Astrocyte of the spinal cord (primary cell): Measurements from ENCODE around the gene LSR.

ENCODE experiments used
- DNase-seq: peaks from one replicate; pipeline ENCODE4 v3.0.0; 2011; ENCODE audit warnings: low read depth, low spot score
- H3K4me3 ChIP-seq: 2 replicates; pipeline ENCODE4 v1.5.1; 2011; ENCODE audit warnings: low read depth, mild to moderate bottlenecking, low read length, moderate library complexity
- in situ Hi-C: cut with HindIII; loops from 2 replicates; pipeline ENCODE4 v1.10.0; 2017; ENCODE audit warnings: low sequenced_read_pairs
- TF ChIP-seq, protein P1 (sequence below): IDR thresholded peaks from 2 replicates; pipeline ENCODE4 v1.5.1; 2012; ENCODE audit warnings: low read depth, mild to moderate bottlenecking, low read length, inconsistent platforms

Gene LSR

DNA sequence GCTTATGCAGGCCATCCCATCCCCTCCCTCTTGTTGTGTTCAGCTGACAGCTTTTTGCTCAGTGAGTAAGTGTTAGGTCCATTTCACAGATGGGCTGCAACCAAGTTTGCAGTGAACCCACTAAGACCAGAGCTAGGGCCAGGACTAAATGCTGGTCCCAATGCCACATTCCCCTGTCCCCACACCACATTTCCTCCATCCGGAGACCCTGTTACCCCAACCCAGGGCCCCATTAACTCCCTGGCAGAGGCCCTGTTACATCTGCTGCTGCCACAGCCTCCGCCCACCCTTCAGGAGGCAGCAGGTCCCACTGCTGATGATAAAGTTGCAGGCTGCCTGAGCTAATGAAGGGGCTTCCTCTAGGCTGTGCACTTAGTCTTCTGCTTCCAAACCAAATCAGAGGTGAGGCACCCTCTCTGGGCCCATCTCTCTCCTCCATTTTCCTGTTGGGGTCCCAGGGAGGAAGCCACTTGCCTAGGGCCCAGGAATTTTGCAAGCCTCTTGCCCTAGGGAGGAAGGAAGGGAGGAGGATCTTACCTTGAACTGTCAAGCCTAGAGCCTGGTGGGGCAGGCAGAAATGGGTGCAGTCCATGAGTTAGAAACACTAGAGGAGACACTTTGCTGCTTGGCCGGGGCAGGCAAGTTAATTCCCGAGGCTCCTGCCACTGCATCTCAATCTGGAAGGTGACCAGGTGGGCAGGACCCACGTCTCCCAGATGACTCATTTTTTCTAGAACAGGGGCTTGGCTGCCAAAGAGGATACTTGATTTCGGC lies 16.5 kb downstream of the LSR start:
- TF ChIP-seq, protein P1, sequence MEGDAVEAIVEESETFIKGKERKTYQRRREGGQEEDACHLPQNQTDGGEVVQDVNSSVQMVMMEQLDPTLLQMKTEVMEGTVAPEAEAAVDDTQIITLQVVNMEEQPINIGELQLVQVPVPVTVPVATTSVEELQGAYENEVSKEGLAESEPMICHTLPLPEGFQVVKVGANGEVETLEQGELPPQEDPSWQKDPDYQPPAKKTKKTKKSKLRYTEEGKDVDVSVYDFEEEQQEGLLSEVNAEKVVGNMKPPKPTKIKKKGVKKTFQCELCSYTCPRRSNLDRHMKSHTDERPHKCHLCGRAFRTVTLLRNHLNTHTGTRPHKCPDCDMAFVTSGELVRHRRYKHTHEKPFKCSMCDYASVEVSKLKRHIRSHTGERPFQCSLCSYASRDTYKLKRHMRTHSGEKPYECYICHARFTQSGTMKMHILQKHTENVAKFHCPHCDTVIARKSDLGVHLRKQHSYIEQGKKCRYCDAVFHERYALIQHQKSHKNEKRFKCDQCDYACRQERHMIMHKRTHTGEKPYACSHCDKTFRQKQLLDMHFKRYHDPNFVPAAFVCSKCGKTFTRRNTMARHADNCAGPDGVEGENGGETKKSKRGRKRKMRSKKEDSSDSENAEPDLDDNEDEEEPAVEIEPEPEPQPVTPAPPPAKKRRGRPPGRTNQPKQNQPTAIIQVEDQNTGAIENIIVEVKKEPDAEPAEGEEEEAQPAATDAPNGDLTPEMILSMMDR, result no peak
- no peak for DNase-seq
- no peak overlapping the region for H3K4me3 ChIP-seq
- in situ Hi-C loops, result no loop called here

DNA sequence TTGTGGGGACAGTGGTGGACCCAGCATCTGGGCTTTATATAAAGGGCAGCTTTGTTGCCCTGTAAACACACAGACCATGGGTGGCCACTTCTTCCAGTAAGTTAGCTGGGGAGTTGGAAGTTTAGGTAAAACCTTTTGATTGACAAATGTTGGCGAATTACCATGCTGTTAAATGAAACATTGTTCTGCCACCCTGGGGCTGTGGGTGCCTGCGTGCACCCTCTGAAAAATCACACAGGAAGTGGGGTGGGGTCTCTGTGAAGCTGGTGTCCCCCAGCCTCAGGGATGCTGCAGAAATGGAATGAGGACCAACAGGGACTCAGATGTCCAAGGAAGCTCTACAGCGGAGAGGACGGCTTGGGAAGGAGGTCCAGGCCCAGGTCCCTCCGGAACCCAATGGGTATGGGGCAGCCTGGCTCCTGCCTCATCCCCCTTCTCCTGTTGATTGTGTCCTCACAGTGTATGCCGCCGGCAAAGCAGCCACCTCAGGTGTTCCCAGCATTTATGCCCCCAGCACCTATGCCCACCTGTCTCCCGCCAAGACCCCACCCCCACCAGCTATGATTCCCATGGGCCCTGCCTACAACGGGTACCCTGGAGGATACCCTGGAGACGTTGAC lies 17.2 kb downstream of the LSR start:
- no peak for DNase-seq
- H3K4me3 ChIP-seq, result no peak overlapping the region
- in situ Hi-C loops, result no loop called here
- TF ChIP-seq, protein P1, result no peak

DNA sequence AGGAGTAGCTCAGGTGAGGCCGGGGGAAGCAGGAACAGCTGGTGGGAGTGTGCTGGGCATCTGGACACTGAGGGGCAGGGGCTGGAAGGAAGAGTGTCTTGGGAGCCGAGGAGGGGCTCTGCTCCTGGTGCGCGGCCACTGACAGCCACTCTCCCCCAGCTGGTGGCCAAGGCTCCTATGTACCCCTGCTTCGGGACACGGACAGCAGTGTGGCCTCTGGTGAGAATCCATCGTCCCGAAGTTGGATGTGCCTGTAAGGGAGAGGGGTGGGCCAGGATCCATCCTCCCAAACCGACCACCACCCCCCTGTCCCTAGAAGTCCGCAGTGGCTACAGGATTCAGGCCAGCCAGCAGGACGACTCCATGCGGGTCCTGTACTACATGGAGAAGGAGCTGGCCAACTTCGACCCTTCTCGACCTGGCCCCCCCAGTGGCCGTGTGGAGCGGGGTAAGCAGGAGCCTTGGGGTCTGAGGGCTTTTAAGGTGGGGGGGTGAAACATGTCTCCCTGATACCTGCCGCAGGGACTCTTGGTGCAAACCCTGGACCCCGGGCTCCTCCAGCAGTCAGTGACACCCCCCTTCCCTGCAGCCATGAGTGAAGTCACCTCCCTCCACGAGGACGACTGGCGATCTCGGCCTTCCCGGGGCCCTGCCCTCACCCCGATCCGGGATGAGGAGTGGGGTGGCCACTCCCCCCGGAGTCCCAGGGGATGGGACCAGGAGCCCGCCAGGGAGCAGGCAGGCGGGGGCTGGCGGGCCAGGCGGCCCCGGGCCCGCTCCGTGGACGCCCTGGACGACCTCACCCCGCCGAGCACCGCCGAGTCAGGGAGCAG lies 17.9 kb downstream of the LSR start:
- peak overlapping the region; percentile 87 for H3K4me3 ChIP-seq
- DNase-seq, result no peak
- TF ChIP-seq, protein P1, result no peak
- in situ Hi-C loops, result no loop called here

DNA sequence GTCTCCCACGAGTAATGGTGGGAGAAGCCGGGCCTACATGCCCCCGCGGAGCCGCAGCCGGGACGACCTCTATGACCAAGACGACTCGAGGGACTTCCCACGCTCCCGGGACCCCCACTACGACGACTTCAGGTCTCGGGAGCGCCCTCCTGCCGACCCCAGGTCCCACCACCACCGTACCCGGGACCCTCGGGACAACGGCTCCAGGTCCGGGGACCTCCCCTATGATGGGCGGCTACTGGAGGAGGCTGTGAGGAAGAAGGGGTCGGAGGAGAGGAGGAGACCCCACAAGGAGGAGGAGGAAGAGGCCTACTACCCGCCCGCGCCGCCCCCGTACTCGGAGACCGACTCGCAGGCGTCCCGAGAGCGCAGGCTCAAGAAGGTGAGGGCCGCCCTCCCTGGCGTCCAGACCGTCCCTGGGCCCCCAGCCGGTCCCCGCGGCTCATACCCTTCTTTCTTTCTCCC lies 18.6 kb downstream of the LSR start:
- in situ Hi-C loops, result no loop called here
- DNase-seq, result no peak
- TF ChIP-seq, protein P1, result no peak
- peak overlapping the region; percentile 87 for H3K4me3 ChIP-seq

DNA sequence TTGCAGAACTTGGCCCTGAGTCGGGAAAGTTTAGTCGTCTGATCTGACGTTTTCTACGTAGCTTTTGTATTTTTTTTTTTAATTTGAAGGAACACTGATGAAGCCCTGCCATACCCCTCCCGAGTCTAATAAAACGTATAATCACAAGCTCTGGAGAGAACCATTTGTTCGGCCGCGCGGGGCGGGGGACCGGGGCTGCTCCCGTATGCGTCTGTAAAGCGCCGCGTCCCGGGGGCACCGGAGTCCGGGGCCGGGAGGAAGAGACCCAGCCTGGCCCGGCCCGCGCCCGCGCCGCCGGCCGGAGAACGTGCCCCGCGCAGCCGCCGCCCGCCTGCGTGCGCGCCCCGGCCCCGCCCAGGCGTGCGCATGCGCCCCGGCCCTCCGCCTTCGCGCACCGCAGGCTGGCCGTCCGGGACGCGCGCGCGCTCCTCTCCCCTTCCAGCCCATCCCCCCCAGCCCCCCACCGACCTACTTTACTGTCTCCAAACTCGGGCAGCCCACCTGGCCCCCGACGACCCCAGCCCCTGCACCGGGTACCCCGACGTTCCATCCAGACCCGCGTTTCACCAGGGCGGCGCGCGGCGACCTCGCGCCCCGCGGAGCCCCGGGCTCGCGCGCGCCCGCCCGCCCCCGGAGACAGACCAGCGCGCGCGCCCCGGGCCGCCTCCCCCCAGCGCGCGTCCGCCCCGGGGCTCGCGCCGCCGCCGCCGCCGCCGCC lies 19.2 kb downstream of the LSR start:
- in situ Hi-C loops, result no loop called here
- DNase-seq, result peak; percentile 60
- H3K4me3 ChIP-seq, result peak overlapping the region; percentile 87
- TF ChIP-seq, protein P1, result no peak
